Effector memory CD8-positive, alpha-beta T cell (primary cell): ENCODE measurements around the gene DDX42.
"Not testable (repeated sequence)": the region's sequence is repeated elsewhere in the genome, so short reads cannot be mapped to it uniquely, and the experiment has no call there.

Source experiments
- ATAC-seq: fragments of 150-1000 bp; cut with Tn5 transposase; replicated peaks from 2 replicates; pipeline ENCODE4 v1.10.0; 2021; ENCODE audit warnings: mild to moderate bottlenecking, moderate library complexity
- DNase-seq, 3 experiments: peaks; one replicate each; pipeline ENCODE4 v3.0.0; 2021
- H3K27ac Mint-ChIP-seq, 2 donors: one replicate each; pipeline ENCODE4 v1.8.0; 2022; ENCODE audit warnings: mild to moderate bottlenecking in 2 of 2, mixed read lengths in 2 of 2, moderate library complexity in 2 of 2
- H3K27me3 Mint-ChIP-seq, 2 donors: one replicate each; pipeline ENCODE4 v1.8.0; 2022; ENCODE audit warnings: mixed read lengths in 2 of 2
- H3K36me3 Mint-ChIP-seq: one replicate; pipeline ENCODE4 v1.8.0; 2022; ENCODE audit warnings: mild to moderate bottlenecking, moderate library complexity, mixed read lengths; ENCODE audit not compliant: insufficient read depth
- H3K4me1 Mint-ChIP-seq, 2 donors: one replicate each; pipeline ENCODE4 v1.8.0; 2022; ENCODE audit warnings: low read depth in 2 of 2, mixed read lengths in 2 of 2
- H3K4me3 Mint-ChIP-seq, 2 donors: one replicate each; pipeline ENCODE4 v1.8.0; 2022; ENCODE audit warnings: mild to moderate bottlenecking in 2 of 2, mixed read lengths in 2 of 2, moderate library complexity in 2 of 2
- H3K9me3 Mint-ChIP-seq, 2 donors: one replicate each; pipeline ENCODE4 v1.8.0; 2022; ENCODE audit warnings: mixed read lengths in 2 of 2

Gene DDX42

DNA sequence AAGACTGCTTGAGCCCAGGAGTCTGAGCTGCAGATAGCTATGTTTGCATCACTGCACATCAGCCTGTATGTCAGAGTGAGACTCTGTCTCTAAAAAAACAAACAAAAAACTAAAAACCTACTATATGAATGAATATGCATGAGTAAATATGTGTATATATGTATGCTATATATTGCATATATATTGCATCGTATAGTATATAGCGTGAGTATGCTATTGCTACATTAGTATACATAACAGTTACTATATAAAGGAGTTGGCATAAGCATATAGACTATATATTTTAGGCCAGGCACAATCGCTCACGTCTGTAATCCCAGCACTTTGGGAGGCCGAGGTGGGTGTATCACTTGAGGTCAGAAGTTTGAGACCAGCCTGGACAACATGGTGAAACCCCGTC is 16.1 kb downstream of the DDX42 start:
- H3K27ac Mint-ChIP-seq = no peak overlapping the region
- H3K4me1 Mint-ChIP-seq = peaks cover 0 to 5% of the 10 kb centered on the region in 2 donors
- H3K27me3 Mint-ChIP-seq = no peaks in the 10 kb centered on the region
- DNase-seq (no peak), ATAC-seq (no peak)
- peaks cover 74% of the 10 kb centered on the region for H3K36me3 Mint-ChIP-seq
- H3K9me3 Mint-ChIP-seq = no peaks in the 10 kb centered on the region
- H3K4me3 Mint-ChIP-seq = no peak overlapping the region

DNA sequence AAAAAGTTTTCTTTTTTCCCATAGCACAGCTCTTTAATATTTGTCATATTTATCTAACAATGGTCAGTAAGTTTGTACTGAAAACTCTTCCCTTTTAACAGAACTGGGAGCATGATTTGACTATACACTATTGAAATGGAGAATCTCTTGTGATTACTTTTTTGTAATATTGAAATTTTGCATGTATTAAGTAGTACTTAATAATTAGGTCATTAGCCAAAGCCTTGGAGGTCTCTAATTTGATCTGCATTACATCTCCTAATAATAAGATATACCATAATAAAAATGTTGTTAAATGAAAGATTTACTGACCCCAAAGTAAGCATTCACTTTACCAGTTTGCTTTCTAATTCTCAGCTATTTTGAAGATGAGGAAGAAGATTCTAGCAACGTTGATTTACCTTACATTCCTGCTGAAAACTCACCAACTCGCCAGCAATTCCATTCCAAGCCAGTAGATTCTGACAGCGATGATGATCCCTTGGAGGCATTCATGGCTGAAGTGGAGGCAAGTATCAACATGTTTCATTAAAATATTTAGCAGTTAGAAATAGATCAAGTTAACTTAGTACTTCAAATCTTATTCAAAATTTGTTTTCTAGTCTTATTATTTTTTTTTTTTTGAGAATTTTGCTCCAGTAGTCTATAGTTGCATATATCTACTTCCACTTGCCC is 18.2 kb downstream of the DDX42 start:
- no peaks in the 10 kb centered on the region for H3K4me1 Mint-ChIP-seq
- no peaks in the 10 kb centered on the region for H3K9me3 Mint-ChIP-seq
- DNase-seq (no peak), ATAC-seq (no peak)
- peaks cover 86% of the 10 kb centered on the region for H3K36me3 Mint-ChIP-seq
- H3K27me3 Mint-ChIP-seq = no peaks in the 10 kb centered on the region
- H3K27ac Mint-ChIP-seq = no peak overlapping the region
- H3K4me3 Mint-ChIP-seq = no peak overlapping the region

DNA sequence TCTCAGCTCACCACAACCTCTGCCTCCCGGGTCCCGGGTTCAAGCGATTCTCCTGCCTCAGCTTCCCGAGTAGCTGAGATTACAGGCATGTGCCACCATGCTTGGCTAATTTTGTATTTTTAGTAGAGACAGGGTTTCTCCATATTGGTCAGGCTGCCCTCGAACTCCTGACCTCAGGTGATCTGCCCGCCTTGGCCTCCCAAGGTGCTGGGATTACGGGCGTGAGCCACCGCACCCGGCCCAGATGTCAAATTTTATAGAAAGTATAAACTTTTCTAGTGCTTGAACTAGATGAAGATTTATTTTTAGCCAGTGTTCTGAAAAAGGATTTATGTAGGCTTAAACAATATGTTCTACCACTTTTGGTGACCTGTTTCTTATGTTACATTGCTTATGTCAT is 22.4 kb downstream of the DDX42 start:
- not testable (repeated sequence) for ATAC-seq, H3K27me3 Mint-ChIP-seq, H3K9me3 Mint-ChIP-seq, H3K4me1 Mint-ChIP-seq, DNase-seq, H3K4me3 Mint-ChIP-seq
- peak overlapping the region in 1 of 2 donors; percentile 56 for H3K27ac Mint-ChIP-seq
- H3K36me3 Mint-ChIP-seq = peaks cover 86% of the 10 kb centered on the region

DNA sequence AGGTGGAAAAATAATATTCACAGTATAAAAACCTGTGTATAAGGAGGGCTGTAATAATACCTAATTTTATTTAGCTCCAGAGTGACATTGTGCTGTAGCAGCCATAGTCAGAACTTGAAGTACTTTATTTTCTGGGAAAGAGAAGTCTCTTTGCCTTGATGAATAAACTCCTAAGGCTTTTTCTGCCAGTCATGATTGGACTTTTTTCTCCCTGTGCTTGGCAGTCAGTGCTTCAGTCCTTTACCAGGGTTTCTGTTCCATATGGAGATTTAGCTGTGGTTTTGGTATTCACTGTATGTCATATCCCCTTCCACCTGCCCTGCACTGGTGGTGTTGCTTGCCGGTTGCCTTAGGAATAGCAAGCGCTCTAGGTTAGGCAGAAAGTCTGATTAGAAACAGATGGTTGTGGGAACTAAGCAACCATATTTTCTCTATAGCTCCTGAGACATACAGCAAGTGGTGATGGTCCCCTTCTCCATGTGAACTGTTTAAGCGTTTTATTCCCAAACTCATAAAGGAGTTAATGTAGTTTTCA is 24.7 kb downstream of the DDX42 start:
- Mint-ChIP-seq H3K27ac (no peak overlapping the region), H3K9me3 (no peaks in the 10 kb centered on the region), H3K36me3 (peaks cover 88% of the 10 kb centered on the region), H3K4me1 (no peaks in the 10 kb centered on the region), H3K4me3 (no peak overlapping the region), H3K27me3 (no peaks in the 10 kb centered on the region)
- DNase-seq (no peak), ATAC-seq (no peak)

DNA sequence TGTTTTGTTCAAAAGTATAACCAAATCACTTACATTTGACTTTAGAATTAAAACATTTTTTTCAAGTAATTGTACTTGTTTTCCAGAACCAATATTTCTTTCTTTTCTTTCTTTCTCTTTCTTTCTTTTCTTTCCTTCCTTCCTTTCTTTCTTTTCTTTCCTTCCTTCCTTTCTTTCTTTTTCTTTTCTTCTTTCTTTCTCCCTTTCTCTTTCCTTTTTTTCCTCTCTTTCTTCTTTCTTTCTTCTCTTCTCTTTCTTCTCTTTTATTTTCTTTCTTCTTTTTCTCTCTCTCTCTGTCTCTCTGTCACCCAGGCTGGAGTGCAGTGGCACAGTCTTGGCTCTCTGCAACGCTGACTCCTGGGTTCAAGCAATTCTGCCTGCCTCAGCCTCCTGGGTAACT is 26.8 kb downstream of the DDX42 start:
- Mint-ChIP-seq H3K36me3 (peaks cover 89% of the 10 kb centered on the region), H3K27me3 (no peaks in the 10 kb centered on the region), H3K27ac (no peak overlapping the region), H3K9me3 (no peaks in the 10 kb centered on the region), H3K4me1 (peaks cover 0 to 3% of the 10 kb centered on the region in 2 donors), H3K4me3 (no peak overlapping the region)
- ATAC-seq = no peak
- no peak for DNase-seq

DNA sequence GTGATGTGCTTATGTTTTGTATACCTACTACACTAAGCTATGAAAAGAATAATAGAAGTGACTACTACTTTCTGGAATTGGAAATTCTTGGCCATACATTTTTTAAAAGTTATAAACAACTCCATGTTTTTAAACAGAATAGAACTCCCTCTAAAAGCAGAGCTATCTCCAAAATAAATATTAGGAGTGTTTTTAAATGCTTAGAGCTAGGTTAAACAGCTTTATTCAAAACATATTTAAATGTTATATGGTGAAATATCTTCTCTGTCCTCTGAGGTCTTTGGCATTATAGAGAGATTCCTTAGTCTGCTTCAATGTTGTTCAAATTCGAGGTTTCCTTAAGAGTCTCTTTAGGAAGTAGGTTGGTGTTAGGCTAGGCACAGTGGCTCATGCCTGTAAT is 30.4 kb downstream of the DDX42 start:
- no peak for DNase-seq
- Mint-ChIP-seq H3K9me3 (no peaks in the 10 kb centered on the region), H3K36me3 (peaks cover 99% of the 10 kb centered on the region), H3K4me3 (no peak overlapping the region), H3K27ac (peak overlapping the region; percentile 59 to 79), H3K27me3 (no peaks in the 10 kb centered on the region), H3K4me1 (peaks cover 0 to 3% of the 10 kb centered on the region in 2 donors)
- no peak for ATAC-seq

DNA sequence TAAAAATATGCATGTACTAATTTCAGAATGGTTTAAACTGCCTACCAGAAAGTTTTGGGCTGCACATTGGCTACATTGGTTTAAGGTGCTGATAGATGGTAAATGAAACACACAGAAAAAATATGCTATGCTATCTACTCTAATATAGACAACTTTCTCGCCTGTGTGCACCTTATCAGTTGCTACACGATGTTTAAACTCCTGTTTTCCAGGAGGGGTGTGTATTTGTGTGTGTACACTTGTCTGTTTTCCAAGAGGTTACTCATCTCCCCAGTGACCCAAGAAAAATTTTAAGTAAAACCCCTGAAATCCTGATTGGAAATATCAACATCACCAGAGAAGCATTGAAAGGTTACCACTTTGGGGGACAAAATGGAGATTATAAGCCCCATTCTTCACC is 31.6 kb downstream of the DDX42 start:
- Mint-ChIP-seq H3K27me3 (no peaks in the 10 kb centered on the region), H3K4me1 (peaks cover 0 to 3% of the 10 kb centered on the region in 2 donors), H3K9me3 (no peaks in the 10 kb centered on the region), H3K36me3 (peaks cover 99% of the 10 kb centered on the region), H3K4me3 (no peak overlapping the region), H3K27ac (peak overlapping the region in 1 of 2 donors; percentile 59)
- DNase-seq = no peak
- no peak for ATAC-seq

DNA sequence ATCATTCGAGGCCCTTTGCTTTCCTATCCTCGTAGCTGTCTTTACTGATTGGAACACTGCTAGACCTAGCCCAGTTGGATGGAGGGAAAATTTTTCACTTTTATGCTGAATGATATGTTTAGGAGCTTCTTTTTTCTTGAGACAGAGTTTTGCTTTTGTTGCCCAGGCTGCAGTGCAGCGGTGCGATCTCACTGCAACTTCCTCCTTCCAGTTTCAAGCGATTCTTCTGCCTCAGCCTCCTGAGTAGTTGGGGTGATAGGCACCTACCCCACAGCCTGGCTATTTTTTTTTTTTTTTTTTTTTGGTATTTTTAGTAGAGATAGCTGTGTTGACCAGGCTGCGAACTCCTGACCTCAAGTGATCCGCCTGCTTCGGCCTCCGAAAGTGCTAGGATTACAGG is 36.0 kb downstream of the DDX42 start:
- H3K27me3 Mint-ChIP-seq = no peaks in the 10 kb centered on the region
- no peak overlapping the region for H3K4me3 Mint-ChIP-seq
- no peak overlapping the region for H3K27ac Mint-ChIP-seq
- ATAC-seq = no peak
- H3K9me3 Mint-ChIP-seq = no peaks in the 10 kb centered on the region
- DNase-seq = no peak
- peaks cover 99% of the 10 kb centered on the region for H3K36me3 Mint-ChIP-seq
- no peaks in the 10 kb centered on the region for H3K4me1 Mint-ChIP-seq

DNA sequence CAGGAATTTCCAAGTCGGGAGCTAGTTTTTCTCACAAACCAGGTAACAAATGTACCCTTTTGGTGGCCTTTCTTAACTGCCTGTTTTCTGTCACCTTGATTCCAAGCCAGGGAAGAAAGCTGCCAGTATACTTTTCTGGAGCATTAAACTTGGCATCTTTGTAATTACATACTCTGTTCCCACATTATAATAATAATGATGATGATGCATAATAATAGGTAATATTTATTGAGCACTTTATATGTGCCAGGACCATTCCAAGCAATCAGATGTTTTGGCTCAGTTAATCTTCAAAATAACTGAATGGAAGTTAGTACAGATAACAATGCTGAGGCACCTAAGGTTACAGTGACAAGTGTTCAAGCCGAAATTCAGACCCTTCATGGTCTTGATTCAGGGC is 42.2 kb downstream of the DDX42 start:
- no peak overlapping the region for H3K4me3 Mint-ChIP-seq
- no peak overlapping the region for H3K27ac Mint-ChIP-seq
- DNase-seq = no peak
- no peaks in the 10 kb centered on the region for H3K27me3 Mint-ChIP-seq
- H3K36me3 Mint-ChIP-seq = peaks cover 99% of the 10 kb centered on the region
- no peak for ATAC-seq
- H3K4me1 Mint-ChIP-seq = peaks cover 4 to 6% of the 10 kb centered on the region in 2 donors
- H3K9me3 Mint-ChIP-seq = no peaks in the 10 kb centered on the region

DNA sequence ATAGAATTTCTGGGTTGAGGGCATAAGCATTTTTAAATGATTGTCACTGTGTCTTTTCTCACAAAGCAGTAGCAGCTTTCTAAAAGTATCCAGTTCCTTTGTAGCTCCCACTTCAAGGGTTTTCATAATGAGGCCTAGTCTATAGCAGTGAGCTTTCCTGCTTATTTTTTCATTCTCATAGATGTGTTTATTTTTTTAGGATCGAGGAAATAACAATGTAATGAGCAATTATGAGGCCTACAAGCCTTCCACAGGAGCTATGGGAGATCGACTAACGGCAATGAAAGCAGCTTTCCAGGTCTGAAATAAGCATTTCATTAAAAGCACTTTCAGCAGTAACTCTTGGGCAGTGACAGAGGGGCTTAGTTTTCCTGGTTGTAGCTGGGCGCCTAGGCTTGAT is 42.7 kb downstream of the DDX42 start:
- DNase-seq (no peak), ATAC-seq (no peak)
- H3K36me3 Mint-ChIP-seq = peaks cover 99% of the 10 kb centered on the region
- no peak overlapping the region for H3K4me3 Mint-ChIP-seq
- no peaks in the 10 kb centered on the region for H3K9me3 Mint-ChIP-seq
- peak overlapping the region in 1 of 2 donors; percentile 8 for H3K27ac Mint-ChIP-seq
- no peaks in the 10 kb centered on the region for H3K27me3 Mint-ChIP-seq
- H3K4me1 Mint-ChIP-seq = peaks cover 4 to 11% of the 10 kb centered on the region in 2 donors

DNA sequence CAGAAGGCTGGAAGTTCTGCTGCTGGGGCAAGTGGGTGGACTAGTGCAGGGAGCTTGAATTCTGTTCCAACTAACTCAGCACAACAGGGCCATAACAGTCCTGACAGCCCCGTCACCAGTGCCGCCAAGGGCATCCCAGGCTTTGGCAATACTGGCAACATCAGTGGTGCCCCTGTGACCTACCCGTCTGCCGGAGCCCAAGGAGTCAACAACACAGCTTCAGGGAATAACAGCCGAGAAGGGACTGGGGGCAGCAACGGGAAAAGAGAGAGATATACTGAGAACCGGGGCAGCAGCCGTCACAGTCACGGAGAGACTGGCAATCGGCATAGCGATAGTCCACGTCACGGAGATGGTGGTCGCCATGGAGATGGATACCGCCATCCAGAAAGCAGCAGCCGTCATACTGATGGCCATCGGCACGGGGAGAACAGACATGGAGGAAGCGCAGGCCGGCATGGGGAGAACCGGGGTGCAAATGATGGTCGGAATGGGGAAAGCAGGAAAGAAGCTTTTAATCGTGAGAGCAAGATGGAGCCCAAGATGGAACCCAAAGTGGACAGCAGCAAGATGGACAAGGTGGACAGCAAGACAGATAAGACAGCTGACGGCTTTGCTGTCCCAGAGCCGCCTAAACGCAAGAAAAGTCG is 43.9 kb downstream of the DDX42 start:
- DNase-seq (no peak), ATAC-seq (no peak)
- peak overlapping the region in 1 of 2 donors; percentile 4 for H3K4me3 Mint-ChIP-seq
- no peaks in the 10 kb centered on the region for H3K9me3 Mint-ChIP-seq
- peaks cover 97% of the 10 kb centered on the region for H3K36me3 Mint-ChIP-seq
- H3K4me1 Mint-ChIP-seq = peaks cover 4 to 14% of the 10 kb centered on the region in 2 donors
- H3K27ac Mint-ChIP-seq = peak overlapping the region in 1 of 2 donors; percentile 61
- no peaks in the 10 kb centered on the region for H3K27me3 Mint-ChIP-seq

DNA sequence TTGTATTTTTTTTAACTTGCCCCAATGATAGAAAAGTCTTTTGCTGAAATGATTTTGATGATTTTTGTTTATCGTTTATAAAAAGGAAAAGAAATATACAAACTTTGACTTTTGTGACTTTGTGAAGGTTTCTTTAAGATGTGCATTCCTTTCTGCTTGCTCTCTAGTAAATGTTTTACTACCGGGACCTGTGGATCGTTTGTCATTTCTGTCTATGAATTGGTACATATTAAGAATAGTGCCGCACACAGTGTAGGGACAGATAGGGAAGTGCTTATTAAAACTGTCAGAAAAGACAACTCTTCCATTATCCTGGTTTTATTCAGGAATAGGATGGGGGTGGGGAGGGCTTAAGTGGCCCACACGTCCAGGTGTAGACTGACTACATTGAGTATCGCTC is 45.2 kb downstream of the DDX42 start:
- peaks cover 97% of the 10 kb centered on the region for H3K36me3 Mint-ChIP-seq
- H3K27ac Mint-ChIP-seq = peak overlapping the region in 1 of 2 donors; percentile 51
- H3K9me3 Mint-ChIP-seq = no peaks in the 10 kb centered on the region
- H3K4me3 Mint-ChIP-seq = no peak overlapping the region
- no peak for DNase-seq
- H3K4me1 Mint-ChIP-seq = peaks cover 4 to 21% of the 10 kb centered on the region in 2 donors
- no peak for ATAC-seq
- H3K27me3 Mint-ChIP-seq = no peaks in the 10 kb centered on the region

DNA sequence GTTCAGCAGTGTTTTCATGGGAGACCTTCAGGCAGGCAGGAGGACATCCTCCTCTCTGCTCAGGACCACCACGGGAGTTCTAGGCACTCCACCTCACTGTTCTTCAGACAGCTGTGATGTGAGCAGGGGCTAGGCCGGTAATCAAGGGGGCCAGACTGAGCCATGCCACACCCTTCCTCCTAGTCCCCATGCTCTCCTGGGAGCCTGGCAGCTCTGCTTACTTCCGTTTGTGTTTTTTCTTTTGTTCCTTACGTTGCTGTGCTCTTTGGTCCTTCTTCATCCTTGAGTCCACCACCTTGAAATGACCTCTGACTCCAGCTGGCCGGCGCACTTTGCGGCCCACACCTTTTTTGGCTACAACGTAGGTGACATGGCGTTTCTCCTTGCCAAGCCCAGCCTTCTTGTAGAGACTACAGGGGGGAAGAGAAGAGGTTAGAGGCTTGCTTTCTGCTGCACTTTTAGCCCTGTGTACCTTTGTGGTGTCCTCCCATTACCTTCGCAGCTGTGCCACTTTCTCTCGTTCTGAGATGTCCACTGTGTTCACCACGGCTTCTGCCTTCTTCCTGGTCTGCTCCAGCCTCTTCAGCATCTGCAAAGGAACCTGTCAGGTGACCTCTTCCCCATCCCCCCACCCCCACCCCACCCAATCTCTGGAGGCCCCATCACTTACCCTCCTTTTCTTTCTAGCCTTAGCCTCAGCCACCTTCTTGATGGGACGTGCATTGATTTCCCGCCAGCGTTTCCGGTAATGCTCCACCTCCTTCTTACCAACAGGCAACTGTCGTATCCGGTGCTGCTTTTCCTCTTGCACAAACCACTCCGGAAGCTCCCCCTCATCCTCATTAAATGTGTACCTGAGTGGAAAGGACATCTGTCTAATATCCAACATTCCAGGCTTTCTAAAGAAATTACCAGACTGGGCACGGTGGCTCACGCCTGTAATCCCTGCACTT is 45.9 kb downstream of the DDX42 start:
- peaks cover 8 to 26% of the 10 kb centered on the region in 2 donors for H3K4me1 Mint-ChIP-seq
- DNase-seq (no peak), ATAC-seq (peak; percentile 27)
- H3K9me3 Mint-ChIP-seq = no peaks in the 10 kb centered on the region
- no peaks in the 10 kb centered on the region for H3K27me3 Mint-ChIP-seq
- H3K36me3 Mint-ChIP-seq = peaks cover 96% of the 10 kb centered on the region
- H3K27ac Mint-ChIP-seq = peak overlapping the region; percentile 42 to 51
- H3K4me3 Mint-ChIP-seq = peak overlapping the region in 1 of 2 donors; percentile 36
